ENCODE measurements around the gene ANKRD39. TPM values are rescaled to one million over a fixed set of nuclear protein-coding genes. Genes with fewer than 3 reads are reported as not detected.

The ANKRD39 gene
- total and polyA plus RNA-seq, 2 experiments from 2014 or later, result 17.5 to 32.0 TPM

- Histone ChIP-seq H4K20me1 (replicated peaks; ENCODE audit: insufficient read depth) (no peaks in the 10 kb centered on the region), H2AFZ (peak overlapping the region; percentile 14; the same call in 1 of the 2 replicates), H3F3A (replicated peaks; ENCODE audit: low read depth) (peaks cover 11% of the 10 kb centered on the region; the same call in 1 of the 2 replicates), H3K27me3 (ENCODE audit: insufficient read depth) (no peaks in the 10 kb centered on the region), H3K79me2 (replicated peaks; ENCODE audit: insufficient read depth) (no peaks in the 10 kb centered on the region), H3K36me3 (ENCODE audit: insufficient read depth) (no peaks in the 10 kb centered on the region), H3K4me1 (ENCODE audit: insufficient read depth) (peaks cover 42% of the 10 kb centered on the region), H3K27ac (ENCODE audit: low read depth) (no peak overlapping the region), H3K4me3 (no peak overlapping the region), H3K4me2 (no peak overlapping the region), H3K9me2 (ENCODE audit: insufficient read depth) (no peaks in the 10 kb centered on the region)
- Mint-ChIP-seq H3K27me3 (ENCODE audit: insufficient read depth, low read depth, poor library complexity) (peaks cover 42% of the 10 kb centered on the region), H3K4me3 (no peak overlapping the region; the same call in 2 of the 3 replicates), H3K4me1 (peaks cover 56% of the 10 kb centered on the region), H3K9me3 (no peaks in the 10 kb centered on the region; the same call in 2 of the 3 replicates), H3K36me3 (ENCODE audit: low read depth) (no peaks in the 10 kb centered on the region), H3K27ac (no peak overlapping the region)
- no peak for ATAC-seq
- TF ChIP-seq, protein P1, sequence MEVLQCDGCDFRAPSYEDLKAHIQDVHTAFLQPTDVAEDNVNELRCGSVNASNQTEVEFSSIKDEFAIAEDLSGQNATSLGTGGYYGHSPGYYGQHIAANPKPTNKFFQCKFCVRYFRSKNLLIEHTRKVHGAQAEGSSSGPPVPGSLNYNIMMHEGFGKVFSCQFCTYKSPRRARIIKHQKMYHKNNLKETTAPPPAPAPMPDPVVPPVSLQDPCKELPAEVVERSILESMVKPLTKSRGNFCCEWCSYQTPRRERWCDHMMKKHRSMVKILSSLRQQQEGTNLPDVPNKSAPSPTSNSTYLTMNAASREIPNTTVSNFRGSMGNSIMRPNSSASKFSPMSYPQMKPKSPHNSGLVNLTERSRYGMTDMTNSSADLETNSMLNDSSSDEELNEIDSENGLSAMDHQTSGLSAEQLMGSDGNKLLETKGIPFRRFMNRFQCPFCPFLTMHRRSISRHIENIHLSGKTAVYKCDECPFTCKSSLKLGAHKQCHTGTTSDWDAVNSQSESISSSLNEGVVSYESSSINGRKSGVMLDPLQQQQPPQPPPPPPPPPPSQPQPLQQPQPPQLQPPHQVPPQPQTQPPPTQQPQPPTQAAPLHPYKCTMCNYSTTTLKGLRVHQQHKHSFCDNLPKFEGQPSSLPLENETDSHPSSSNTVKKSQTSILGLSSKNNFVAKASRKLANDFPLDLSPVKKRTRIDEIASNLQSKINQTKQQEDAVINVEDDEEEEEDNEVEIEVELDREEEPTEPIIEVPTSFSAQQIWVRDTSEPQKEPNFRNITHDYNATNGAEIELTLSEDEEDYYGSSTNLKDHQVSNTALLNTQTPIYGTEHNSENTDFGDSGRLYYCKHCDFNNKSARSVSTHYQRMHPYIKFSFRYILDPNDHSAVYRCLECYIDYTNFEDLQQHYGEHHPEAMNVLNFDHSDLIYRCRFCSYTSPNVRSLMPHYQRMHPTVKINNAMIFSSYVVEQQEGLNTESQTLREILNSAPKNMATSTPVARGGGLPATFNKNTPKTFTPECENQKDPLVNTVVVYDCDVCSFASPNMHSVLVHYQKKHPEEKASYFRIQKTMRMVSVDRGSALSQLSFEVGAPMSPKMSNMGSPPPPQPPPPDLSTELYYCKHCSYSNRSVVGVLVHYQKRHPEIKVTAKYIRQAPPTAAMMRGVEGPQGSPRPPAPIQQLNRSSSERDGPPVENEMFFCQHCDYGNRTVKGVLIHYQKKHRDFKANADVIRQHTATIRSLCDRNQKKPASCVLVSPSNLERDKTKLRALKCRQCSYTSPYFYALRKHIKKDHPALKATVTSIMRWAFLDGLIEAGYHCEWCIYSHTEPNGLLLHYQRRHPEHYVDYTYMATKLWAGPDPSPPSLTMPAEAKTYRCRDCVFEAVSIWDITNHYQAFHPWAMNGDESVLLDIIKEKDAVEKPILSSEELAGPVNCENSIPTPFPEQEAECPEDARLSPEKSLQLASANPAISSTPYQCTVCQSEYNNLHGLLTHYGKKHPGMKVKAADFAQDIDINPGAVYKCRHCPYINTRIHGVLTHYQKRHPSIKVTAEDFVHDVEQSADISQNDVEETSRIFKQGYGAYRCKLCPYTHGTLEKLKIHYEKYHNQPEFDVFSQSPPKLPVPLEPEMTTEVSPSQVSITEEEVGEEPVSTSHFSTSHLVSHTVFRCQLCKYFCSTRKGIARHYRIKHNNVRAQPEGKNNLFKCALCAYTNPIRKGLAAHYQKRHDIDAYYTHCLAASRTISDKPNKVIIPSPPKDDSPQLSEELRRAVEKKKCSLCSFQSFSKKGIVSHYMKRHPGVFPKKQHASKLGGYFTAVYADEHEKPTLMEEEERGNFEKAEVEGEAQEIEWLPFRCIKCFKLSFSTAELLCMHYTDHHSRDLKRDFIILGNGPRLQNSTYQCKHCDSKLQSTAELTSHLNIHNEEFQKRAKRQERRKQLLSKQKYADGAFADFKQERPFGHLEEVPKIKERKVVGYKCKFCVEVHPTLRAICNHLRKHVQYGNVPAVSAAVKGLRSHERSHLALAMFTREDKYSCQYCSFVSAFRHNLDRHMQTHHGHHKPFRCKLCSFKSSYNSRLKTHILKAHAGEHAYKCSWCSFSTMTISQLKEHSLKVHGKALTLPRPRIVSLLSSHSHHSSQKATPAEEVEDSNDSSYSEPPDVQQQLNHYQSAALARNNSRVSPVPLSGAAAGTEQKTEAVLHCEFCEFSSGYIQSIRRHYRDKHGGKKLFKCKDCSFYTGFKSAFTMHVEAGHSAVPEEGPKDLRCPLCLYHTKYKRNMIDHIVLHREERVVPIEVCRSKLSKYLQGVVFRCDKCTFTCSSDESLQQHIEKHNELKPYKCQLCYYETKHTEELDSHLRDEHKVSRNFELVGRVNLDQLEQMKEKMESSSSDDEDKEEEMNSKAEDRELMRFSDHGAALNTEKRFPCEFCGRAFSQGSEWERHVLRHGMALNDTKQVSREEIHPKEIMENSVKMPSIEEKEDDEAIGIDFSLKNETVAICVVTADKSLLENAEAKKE (CRISPR knock-in tag; IDR thresholded peaks at IDR 0.05), result no peak
- TF ChIP-seq NANOG (IDR thresholded peaks at IDR 0.05; ENCODE audit: borderline replicate concordance) (no peak), ZNF331 (CRISPR knock-in tag; IDR thresholded peaks at IDR 0.05; ENCODE audit: low read depth) (no peak), EZH2phosphoT487 (IDR thresholded peaks at IDR 0.05; ENCODE audit: unreplicated experiment) (no peak), STAT1 (IDR thresholded peaks at IDR 0.05; ENCODE audit: unreplicated experiment) (no peak), ETS1 (IDR thresholded peaks at IDR 0.05) (no peak), JUNB (IDR thresholded peaks at IDR 0.05; ENCODE audit: unreplicated experiment) (no peak), CTCF (conservative IDR thresholded peaks at IDR 0.05; ENCODE audit: low read depth in 2 of 2) (no peak), POLR2AphosphoS5 (IDR thresholded peaks at IDR 0.05; ENCODE audit: low read depth) (no peak), ZNF114 (CRISPR knock-in tag; IDR thresholded peaks at IDR 0.05) (no peak)
- TF ChIP-seq, protein P2, sequence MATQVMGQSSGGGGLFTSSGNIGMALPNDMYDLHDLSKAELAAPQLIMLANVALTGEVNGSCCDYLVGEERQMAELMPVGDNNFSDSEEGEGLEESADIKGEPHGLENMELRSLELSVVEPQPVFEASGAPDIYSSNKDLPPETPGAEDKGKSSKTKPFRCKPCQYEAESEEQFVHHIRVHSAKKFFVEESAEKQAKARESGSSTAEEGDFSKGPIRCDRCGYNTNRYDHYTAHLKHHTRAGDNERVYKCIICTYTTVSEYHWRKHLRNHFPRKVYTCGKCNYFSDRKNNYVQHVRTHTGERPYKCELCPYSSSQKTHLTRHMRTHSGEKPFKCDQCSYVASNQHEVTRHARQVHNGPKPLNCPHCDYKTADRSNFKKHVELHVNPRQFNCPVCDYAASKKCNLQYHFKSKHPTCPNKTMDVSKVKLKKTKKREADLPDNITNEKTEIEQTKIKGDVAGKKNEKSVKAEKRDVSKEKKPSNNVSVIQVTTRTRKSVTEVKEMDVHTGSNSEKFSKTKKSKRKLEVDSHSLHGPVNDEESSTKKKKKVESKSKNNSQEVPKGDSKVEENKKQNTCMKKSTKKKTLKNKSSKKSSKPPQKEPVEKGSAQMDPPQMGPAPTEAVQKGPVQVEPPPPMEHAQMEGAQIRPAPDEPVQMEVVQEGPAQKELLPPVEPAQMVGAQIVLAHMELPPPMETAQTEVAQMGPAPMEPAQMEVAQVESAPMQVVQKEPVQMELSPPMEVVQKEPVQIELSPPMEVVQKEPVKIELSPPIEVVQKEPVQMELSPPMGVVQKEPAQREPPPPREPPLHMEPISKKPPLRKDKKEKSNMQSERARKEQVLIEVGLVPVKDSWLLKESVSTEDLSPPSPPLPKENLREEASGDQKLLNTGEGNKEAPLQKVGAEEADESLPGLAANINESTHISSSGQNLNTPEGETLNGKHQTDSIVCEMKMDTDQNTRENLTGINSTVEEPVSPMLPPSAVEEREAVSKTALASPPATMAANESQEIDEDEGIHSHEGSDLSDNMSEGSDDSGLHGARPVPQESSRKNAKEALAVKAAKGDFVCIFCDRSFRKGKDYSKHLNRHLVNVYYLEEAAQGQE (IDR thresholded peaks at IDR 0.05; ENCODE audit: unreplicated experiment), result no peak
- DNase-seq (ENCODE audit: low spot score), result no peak
Measured at GRCh38 chr2:96879545-96880040, 21.8 kb upstream of the ANKRD39 start.

Measured in GM23338 (cell line).